Measurements from ENCODE around the gene HELZ2.
"Not testable (repeated sequence)": the region's sequence is repeated elsewhere in the genome, so short reads cannot be mapped to it uniquely, and the experiment has no call there.

The HELZ2 gene

GRCh38 chr20:63577317-63577894, 3.4 kb upstream of the HELZ2 start:
- DNase-seq, result no peak

DNA sequence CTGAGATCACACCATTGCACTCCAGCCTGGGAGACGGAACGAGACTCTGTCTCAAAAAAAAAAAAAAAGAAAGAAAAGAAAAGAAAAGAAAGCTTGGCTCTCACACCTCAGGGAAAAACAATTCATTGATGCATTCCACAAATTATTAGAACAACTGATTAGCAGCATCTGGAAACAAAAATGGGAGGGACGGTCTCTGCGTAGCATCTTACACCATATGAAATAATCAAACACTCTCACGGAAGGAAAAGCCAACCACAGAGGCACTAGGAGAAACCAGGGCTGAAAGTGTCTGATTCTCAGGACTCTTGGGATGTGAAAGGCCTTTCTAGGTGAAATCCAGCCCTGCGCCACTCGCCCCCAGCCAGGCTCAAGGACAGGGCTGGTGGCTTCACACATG, 2.3 kb upstream of the HELZ2 start:
- DNase-seq, result no peak

- no peak for DNase-seq
These were observed 1.0 kb upstream of the HELZ2 start for GRCh38 chr20:63574829-63575743.

DNA sequence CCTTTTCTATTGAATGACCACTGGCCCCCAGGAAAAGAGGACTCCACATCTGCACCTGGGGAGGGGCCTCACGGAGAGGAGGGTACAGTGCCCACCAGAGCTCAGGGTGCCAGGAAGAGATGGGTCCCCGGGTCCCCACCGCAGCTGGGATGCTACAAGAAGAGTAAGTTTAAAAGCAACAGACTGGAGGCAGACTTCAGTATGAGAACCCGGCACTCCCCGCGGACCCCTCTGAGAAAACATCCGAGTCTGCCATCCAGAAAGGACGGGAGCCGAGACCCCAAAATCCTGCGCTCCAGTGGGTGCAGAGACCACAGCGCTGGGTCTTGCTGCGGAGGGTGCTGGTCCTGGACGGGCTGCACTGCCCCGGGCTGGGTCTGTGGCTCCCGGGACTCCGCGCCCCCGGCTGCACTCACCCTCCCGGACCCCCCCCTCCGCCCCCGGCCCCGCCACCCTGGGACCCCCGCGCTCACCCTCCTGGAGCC, 350 bp downstream of the HELZ2 start:
- DNase-seq, result no peak

- DNase-seq, result no peak
These were observed 1.0 kb downstream of the HELZ2 start for GRCh38 chr20:63572788-63573646.

DNA sequence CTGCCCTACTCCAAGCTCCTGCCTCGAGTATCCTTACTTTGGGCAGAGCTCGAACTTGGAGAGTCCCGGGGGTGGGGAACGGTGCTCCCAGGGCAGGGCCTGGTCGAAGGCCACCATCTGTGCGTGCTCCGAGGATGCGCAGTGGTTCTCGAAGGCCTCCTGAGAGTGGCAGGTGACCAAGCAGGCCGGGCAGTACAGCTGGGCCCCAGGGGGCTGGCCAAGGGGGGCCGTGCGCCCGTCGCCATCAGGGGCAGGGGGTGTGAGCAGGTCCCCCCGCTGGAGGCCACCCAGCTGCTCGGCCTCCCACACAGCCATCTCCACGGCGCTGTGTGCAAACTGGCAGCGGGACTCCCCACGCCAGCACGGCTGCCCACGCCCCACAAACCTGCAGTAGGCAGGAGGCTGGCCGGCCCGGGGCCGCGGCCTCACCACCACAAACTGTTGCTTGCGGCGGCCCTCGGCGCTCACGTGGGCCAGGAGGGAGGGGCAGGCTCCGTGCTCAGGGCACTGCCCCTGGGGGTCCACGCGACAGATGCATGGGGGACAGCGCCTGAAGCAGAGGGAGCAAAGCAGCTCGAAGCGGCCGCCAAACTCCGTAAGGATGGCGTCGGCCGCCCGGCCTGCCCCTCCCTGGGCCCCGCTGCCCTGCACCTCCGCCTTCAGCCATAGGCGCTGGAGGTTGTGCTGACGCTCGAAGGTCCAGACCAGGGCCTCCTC, 1.8 kb downstream of the HELZ2 start:
- no peak for DNase-seq

- not testable (repeated sequence) for DNase-seq
These were observed 3.0 kb downstream of the HELZ2 start for GRCh38 chr20:63571087-63571478.

DNA sequence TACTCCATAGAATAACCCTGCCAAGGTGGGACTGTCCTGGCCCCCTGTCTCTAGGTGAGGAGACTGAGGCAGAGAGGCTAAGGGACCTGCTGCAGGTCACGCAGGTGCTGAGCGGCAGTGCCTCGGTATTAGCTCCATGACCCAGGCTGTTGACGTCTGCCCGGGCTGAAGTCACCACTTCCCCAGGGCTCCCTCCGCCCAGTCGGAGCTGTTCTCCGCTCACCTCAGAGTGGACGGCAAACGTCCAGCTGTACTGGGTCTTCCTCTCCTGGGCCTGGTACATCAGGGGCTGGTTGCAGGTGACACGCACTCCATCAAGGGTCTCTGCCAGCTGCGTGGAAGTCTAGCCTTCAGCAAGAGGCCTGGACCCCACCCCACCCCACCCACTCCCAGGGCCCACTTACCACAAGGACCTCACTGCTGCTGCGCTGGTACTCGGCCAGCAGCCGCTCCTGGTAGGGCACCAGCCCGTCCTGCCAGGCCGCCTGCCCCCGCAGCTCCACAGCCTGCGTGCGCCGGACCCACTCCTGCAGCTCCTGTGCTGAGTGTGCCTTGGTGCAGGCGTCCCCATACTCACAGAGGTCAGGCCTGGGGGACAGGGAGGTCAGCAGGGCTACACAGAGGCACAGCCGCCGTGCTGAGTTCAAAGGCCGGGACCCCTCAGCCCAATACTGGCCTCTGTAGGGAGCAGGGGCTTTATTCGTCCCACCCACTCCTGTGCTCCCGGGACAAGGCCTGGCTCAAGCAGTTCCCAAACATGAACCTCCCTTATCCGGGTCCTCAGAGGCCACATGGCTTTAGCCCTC, 3.6 kb downstream of the HELZ2 start:
- DNase-seq, result no peak

- DNase-seq, result no peak
These were observed 4.8 kb downstream of the HELZ2 start for GRCh38 chr20:63568986-63569949.

- no peak for DNase-seq
These were observed 5.7 kb downstream of the HELZ2 start for GRCh38 chr20:63568170-63568981.

- peak; percentile 86 for DNase-seq
These were observed 6.5 kb downstream of the HELZ2 start for GRCh38 chr20:63567386-63568169.

- no peak for DNase-seq
These were observed 7.0 kb downstream of the HELZ2 start for GRCh38 chr20:63567136-63567385.

GRCh38 chr20:63566395-63567135, 7.5 kb downstream of the HELZ2 start:
- DNase-seq, result no peak

DNA sequence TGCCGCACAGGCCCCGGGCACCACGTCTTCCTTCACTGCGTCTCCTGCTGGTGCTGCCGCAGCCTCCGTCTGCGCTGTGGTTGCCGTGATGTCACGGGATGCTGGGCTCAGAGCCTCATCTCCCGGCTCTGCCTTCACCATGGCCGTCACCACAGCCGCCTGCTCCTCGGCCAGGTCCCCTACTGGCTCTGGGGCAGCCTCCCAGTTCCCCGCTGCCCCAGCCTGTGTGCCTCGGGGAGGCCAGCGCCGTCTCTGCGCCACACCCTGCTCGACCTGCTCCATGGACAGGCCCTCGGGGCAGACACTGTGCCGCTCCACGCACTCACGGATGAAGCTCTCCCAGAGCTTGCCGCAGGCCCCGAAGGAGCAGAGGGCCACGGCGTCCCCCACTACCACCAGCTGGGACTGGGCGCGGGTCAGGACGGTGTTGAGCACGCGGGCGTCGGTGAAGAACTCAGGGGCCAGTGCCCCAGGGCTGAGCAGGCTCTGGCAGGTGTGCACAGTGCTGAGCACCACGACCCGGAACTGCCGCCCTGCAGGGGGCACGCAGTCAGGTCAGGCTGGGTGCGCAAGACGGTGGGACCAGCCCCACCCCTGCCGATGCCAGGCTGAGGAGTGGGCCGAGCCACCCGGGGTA, 8.2 kb downstream of the HELZ2 start:
- DNase-seq, result no peak

DNA sequence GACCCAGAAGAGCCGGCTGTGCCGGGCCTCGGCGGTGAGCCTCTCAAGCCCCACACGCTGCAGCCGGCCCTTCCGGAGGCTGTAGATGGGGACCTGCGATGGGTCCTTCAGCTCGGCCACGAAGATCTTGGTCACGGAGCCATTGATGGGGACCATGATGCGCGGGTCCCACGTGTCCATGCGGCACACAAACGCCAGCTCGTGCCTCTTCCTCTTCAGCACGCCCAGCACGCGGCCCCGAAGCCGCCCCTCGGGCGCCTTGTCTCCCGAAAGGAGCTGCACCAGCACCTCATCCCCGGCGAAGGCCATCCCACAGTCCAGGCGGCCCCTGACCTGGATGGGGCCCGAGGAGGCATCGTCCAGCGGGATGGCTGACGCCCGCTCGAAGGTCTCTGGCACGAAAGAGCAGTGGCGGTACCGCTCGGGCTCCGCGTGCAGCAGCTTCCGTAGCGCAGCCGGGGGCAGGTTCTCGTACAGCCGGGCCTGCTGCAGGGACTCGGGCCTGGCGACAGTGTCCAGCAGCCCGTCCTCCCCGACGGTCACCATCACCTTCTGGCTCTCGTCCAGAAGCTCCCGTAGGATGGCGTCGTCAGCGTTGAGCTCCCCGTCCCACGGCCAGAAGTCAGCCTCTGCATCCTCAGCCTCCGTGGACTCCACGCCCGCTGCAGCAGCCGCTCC, 8.9 kb downstream of the HELZ2 start:
- DNase-seq, result no peak

DNA sequence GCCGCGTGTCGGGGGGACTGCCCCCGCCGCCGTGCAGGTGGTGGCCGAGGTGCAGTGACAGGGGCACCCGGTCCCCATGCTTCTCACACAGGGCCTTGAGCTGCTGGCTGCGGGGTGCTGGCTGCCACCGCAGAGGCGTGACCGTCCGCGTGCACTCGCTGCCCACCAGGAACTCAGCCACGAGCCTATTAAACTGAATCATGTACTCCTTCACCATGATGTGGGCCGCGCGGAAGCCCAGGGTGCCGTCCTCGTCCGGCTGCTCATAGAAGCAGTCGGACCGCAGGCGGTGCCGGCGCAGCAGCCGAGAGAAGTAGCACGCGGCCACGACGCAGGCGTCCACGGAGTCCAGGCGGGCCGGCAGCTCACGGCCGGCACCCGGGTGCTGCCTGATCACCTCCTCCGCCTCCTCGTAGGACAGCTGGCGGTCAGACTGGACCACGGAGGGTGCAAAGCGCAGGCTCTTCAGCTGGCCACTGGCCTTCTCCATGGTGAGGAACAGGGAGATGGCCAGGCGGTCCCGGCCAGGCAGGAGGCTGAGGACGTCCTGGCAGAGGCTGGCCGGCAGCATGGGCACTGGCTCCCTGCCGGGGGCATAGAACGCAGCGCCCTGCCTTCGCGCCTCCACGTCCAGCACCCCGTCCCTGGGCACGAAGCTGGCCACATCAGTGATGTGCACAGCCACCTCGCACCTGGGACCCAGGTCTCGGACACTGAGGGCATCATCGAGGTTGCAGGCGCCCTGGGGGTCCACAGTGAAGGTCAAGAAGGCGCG, 9.8 kb downstream of the HELZ2 start:
- no peak for DNase-seq

All from activated CD4-positive, alpha-beta T cell treated with anti-CD3 and anti-CD28 coated beads, Interleukin-2, amount 50 U/mL, for 16 hours (primary cell).